CD4-positive, alpha-beta T cell (primary cell): ENCODE measurements around the gene SLC46A3. TPM values are rescaled to one million over a fixed set of nuclear protein-coding genes. Genes with fewer than 3 reads are reported as not detected.

ENCODE experiments used
- ATAC-seq: fragments of 200-7000 bp; cut with Tn5 transposase; one replicate; pipeline ENCODE4 v1.10.0; 2022; ENCODE audit warnings: mild to moderate bottlenecking; ENCODE audit not compliant: poor library complexity
- CTCF ChIA-PET: fragments of 350-600 bp; sonication (Branson Sonifier 250); formaldehyde crosslinking; loops from one replicate; lab custom pipeline; 2021; ENCODE audit warnings: antibody characterized with exemption, inconsistent platforms; lab: Charles Lee
- POLR2A ChIA-PET: fragments of 350-600 bp; sonication (Branson Sonifier 250); formaldehyde crosslinking; loops from one replicate; lab custom pipeline; 2021; ENCODE audit warnings: antibody characterized with exemption, inconsistent platforms; lab: Charles Lee
- DNase-seq, 14 experiments: peaks; one replicate each; pipeline ENCODE4 v3.0.0-alpha.2; 2013 to 2020; ENCODE audit warnings: mixed read lengths in 2 of 14
- H3K27ac ChIP-seq, 2 donors: one replicate each; pipeline versions ENCODE4 v1.5.1 to v1.7.0; 2013; ENCODE audit warnings: low read length in 2 of 2, low read depth in 1 of 2, mild to moderate bottlenecking in 1 of 2
- H3K27me3 ChIP-seq, 2 experiments: 1 replicate in 1 of 2; 2 replicates in 1 of 2; pipeline versions ENCODE4 v1.6.1 to v1.7.0; 2013; ENCODE audit warnings: low read length in 2 of 2, control low read depth in 1 of 2, mild to moderate bottlenecking in 1 of 2, moderate library complexity in 1 of 2; ENCODE audit not compliant: insufficient read depth in 2 of 2, control insufficient read depth in 1 of 2
- H3K36me3 ChIP-seq: one replicate; pipeline ENCODE4 v1.6.1; 2013; ENCODE audit warnings: low read length, control low read depth; ENCODE audit not compliant: insufficient read depth
- H3K4me1 ChIP-seq: one replicate; pipeline ENCODE4 v1.6.1; 2013; ENCODE audit warnings: low read length, control low read depth; ENCODE audit not compliant: insufficient read depth
- H3K4me3 ChIP-seq: one replicate; pipeline ENCODE4 v1.5.1; 2013; ENCODE audit warnings: mild to moderate bottlenecking, low read length, moderate library complexity
- H3K9me3 ChIP-seq, 2 experiments: 1 replicate in 1 of 2; 2 replicates in 1 of 2; pipeline versions ENCODE4 v1.6.1 to v1.7.0; 2013; ENCODE audit warnings: low read length in 2 of 2, mild to moderate bottlenecking in 2 of 2, control low read depth in 1 of 2, moderate library complexity in 1 of 2; ENCODE audit not compliant: control insufficient read depth in 1 of 2, insufficient read depth in 1 of 2
- H3K27ac Mint-ChIP-seq: one replicate; pipeline ENCODE4 v1.8.0; 2020; ENCODE audit warnings: mixed read lengths
- H3K27me3 Mint-ChIP-seq: one replicate; pipeline ENCODE4 v1.8.0; 2021; ENCODE audit warnings: mixed read lengths
- H3K36me3 Mint-ChIP-seq: one replicate; pipeline ENCODE4 v1.8.0; 2021; ENCODE audit warnings: low read depth, mixed read lengths
- H3K4me1 Mint-ChIP-seq: one replicate; pipeline ENCODE4 v1.8.0; 2021; ENCODE audit warnings: low read depth, mixed read lengths
- H3K4me3 Mint-ChIP-seq: one replicate; pipeline ENCODE4 v1.8.0; 2020; ENCODE audit warnings: mild to moderate bottlenecking, mixed read lengths
- H3K9me3 Mint-ChIP-seq: one replicate; pipeline ENCODE4 v1.8.0; 2020; ENCODE audit warnings: mixed read lengths
- intact Hi-C, 2 experiments: fragments of 100-400 bp; cut with DNase I in 1 of 2; cut with micrococcal nuclease in 1 of 2; formaldehyde crosslinking; loops; one replicate each; pipeline versions ENCODE4 v1.15.1 to v1.9.0; 2023 to 2025; cut with DNase I, micrococcal nuclease
- total RNA-seq, 174 experiments: library from RNA in 2 of 174; stranded (reverse) in 2 of 174; gene quantifications; one replicate each; pipeline ENCODE4 v1.2.3 and lab custom pipeline; 2021 to 2026
- TF ChIP-seq, protein P1 (sequence below): fragments of 200-600 bp; IDR thresholded peaks from one replicate; pipeline ENCODE4 v1.8.0; 2022; ENCODE audit warnings: antibody characterized with exemption, mild to moderate bottlenecking

Gene SLC46A3
- total RNA-seq, 2 experiments from 2014 or later = 6.3 to 7.4 TPM

DNA sequence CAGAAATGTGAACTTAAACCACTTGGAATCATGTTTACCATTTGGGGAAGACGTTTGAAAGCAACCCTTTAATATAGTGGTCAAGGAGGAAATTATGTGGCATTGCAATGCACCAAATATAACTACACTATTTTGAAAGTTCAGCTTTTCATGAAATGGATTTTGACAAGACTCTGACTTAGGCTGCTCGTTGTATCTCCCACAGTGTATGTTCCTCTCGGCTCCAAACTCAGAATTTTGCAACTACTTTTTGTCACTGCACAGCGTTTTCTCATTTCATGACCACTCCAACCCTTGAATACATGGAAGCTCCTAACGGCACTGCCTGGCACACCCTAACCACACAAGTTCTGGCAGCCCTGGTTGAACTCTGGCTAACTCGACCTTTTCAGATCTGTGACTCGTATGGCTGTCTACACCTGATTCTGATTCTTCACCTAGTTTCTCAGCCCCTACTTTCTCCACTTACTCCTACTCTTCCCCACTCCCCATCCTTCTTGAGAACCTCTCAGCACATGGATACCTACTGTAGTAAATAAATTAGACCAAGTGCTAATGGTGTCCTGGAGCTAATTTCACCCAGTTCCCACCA is 66.9 kb downstream of the SLC46A3 start:
- Mint-ChIP-seq H3K4me3 (no peak overlapping the region), H3K36me3 (peaks cover 13% of the 10 kb centered on the region), H3K4me1 (peaks cover 16% of the 10 kb centered on the region), H3K27me3 (no peaks in the 10 kb centered on the region), H3K27ac (no peak overlapping the region), H3K9me3 (no peaks in the 10 kb centered on the region)
- intact Hi-C loops = no loop called here
- Histone ChIP-seq H3K4me3 (no peak overlapping the region), H3K9me3 (no peaks in the 10 kb centered on the region), H3K36me3 (no peaks in the 10 kb centered on the region), H3K27ac (no peak overlapping the region), H3K4me1 (peaks cover 1% of the 10 kb centered on the region), H3K27me3 (no peaks in the 10 kb centered on the region)
- DNase-seq (no peak), ATAC-seq (no peak)
- TF ChIP-seq, protein P1, sequence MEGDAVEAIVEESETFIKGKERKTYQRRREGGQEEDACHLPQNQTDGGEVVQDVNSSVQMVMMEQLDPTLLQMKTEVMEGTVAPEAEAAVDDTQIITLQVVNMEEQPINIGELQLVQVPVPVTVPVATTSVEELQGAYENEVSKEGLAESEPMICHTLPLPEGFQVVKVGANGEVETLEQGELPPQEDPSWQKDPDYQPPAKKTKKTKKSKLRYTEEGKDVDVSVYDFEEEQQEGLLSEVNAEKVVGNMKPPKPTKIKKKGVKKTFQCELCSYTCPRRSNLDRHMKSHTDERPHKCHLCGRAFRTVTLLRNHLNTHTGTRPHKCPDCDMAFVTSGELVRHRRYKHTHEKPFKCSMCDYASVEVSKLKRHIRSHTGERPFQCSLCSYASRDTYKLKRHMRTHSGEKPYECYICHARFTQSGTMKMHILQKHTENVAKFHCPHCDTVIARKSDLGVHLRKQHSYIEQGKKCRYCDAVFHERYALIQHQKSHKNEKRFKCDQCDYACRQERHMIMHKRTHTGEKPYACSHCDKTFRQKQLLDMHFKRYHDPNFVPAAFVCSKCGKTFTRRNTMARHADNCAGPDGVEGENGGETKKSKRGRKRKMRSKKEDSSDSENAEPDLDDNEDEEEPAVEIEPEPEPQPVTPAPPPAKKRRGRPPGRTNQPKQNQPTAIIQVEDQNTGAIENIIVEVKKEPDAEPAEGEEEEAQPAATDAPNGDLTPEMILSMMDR = no peak
- CTCF ChIA-PET = no interaction called here
- POLR2A ChIA-PET = no interaction called here

GRCh38 chr13:28650284-28650683 is 68.5 kb downstream of the SLC46A3 start:
- peaks cover 2% of the 10 kb centered on the region for H3K4me1 Mint-ChIP-seq
- ATAC-seq (no peak), DNase-seq (no peak)
- ChIA-PET POLR2A (interaction anchor here (0.7 kb wide), 1 partner anchor 8 kb away, joined by 3 read pairs; no protein-coding TSS in a partner anchor), CTCF (no interaction called here)
- intact Hi-C loops = no loop called here
- H3K4me3 Mint-ChIP-seq = no peak overlapping the region
- no peaks in the 10 kb centered on the region for H3K27me3 ChIP-seq
- no peaks in the 10 kb centered on the region for H3K27me3 Mint-ChIP-seq
- no peak overlapping the region for H3K27ac ChIP-seq
- H3K9me3 Mint-ChIP-seq = no peaks in the 10 kb centered on the region
- no peak overlapping the region for H3K4me3 ChIP-seq
- no peak overlapping the region for H3K27ac Mint-ChIP-seq
- H3K36me3 Mint-ChIP-seq = peaks cover 12% of the 10 kb centered on the region
- no peaks in the 10 kb centered on the region for H3K36me3 ChIP-seq
- H3K4me1 ChIP-seq = no peaks in the 10 kb centered on the region
- H3K9me3 ChIP-seq = no peaks in the 10 kb centered on the region
- TF ChIP-seq, protein P1 = no peak

Other genes with a start within 250 kb of the SLC46A3 start
- 1 to 10 TPM; 1.1 to 1.2 TPM for gene FLT1, start 223.8 kb downstream of the SLC46A3 start, total RNA-seq
- 10 to 100 TPM; 25.8 to 28.5 TPM for gene POMP, start 59.8 kb downstream of the SLC46A3 start, total RNA-seq
- gene MTUS2, start 101.4 kb upstream of the SLC46A3 start, total RNA-seq = under 1 TPM; 0.38 to 0.81 TPM